Memory B cell (primary cell): ENCODE data around the gene OR6Q1.

Source experiments
- ATAC-seq: fragments of 150-1000 bp; cut with Tn5 transposase; 2 replicates; pipeline ENCODE4 v1.10.0; 2021; ENCODE audit warnings: low read depth, mild to moderate bottlenecking, moderate library complexity
- DNase-seq, 2 donors: peaks; one replicate each; pipeline ENCODE4 v3.0.0; 2022; ENCODE audit warnings: low spot score in 2 of 2
- H3K27ac Mint-ChIP-seq: one replicate; pipeline ENCODE4 v1.8.0; 2022; ENCODE audit warnings: mild to moderate bottlenecking, moderate library complexity, mixed read lengths
- H3K27me3 Mint-ChIP-seq: one replicate; pipeline ENCODE4 v1.8.0; 2022; ENCODE audit warnings: mixed read lengths
- H3K36me3 Mint-ChIP-seq: one replicate; pipeline ENCODE4 v1.8.0; 2022; ENCODE audit warnings: mild to moderate bottlenecking, mixed read lengths
- H3K4me1 Mint-ChIP-seq: one replicate; pipeline ENCODE4 v1.8.0; 2022; ENCODE audit warnings: mixed read lengths
- H3K4me3 Mint-ChIP-seq: one replicate; pipeline ENCODE4 v1.8.0; 2022; ENCODE audit warnings: mild to moderate bottlenecking, moderate library complexity, mixed read lengths
- H3K9me3 Mint-ChIP-seq: one replicate; pipeline ENCODE4 v1.8.0; 2022; ENCODE audit warnings: mixed read lengths

Gene OR6Q1

GRCh38 chr11:58028687-58029411 lies 1.9 kb upstream of the OR6Q1 start:
- DNase-seq (no peak), ATAC-seq (no peak)
- H3K36me3 Mint-ChIP-seq = no peaks in the 10 kb centered on the region
- H3K9me3 Mint-ChIP-seq = peaks cover 1% of the 10 kb centered on the region
- H3K27me3 Mint-ChIP-seq = peaks cover 7% of the 10 kb centered on the region
- no peak overlapping the region for H3K27ac Mint-ChIP-seq
- no peak overlapping the region for H3K4me3 Mint-ChIP-seq
- H3K4me1 Mint-ChIP-seq = no peaks in the 10 kb centered on the region

- Mint-ChIP-seq H3K36me3 (no peaks in the 10 kb centered on the region), H3K4me3 (no peak overlapping the region), H3K4me1 (no peaks in the 10 kb centered on the region), H3K9me3 (peaks cover 10% of the 10 kb centered on the region), H3K27ac (no peak overlapping the region), H3K27me3 (peaks cover 2% of the 10 kb centered on the region)
- DNase-seq (no peak), ATAC-seq (no peak)
Measured at GRCh38 chr11:58034471-58034870, 3.7 kb downstream of the OR6Q1 start.

GRCh38 chr11:58039589-58039988 lies 8.8 kb downstream of the OR6Q1 start:
- Mint-ChIP-seq H3K27me3 (peaks cover 2% of the 10 kb centered on the region), H3K4me1 (no peaks in the 10 kb centered on the region), H3K27ac (no peak overlapping the region), H3K36me3 (no peaks in the 10 kb centered on the region), H3K9me3 (peaks cover 8% of the 10 kb centered on the region), H3K4me3 (no peak overlapping the region)
- DNase-seq (no peak), ATAC-seq (no peak)

GRCh38 chr11:58043379-58043778 lies 12.6 kb downstream of the OR6Q1 start:
- Mint-ChIP-seq H3K36me3 (no peaks in the 10 kb centered on the region), H3K4me3 (no peak overlapping the region), H3K4me1 (no peaks in the 10 kb centered on the region), H3K27ac (no peak overlapping the region), H3K9me3 (no peaks in the 10 kb centered on the region), H3K27me3 (peaks cover 5% of the 10 kb centered on the region)
- ATAC-seq (no peak), DNase-seq (no peak)

GRCh38 chr11:58046231-58046630 lies 15.5 kb downstream of the OR6Q1 start:
- H3K4me1 Mint-ChIP-seq = no peaks in the 10 kb centered on the region
- peaks cover 5% of the 10 kb centered on the region for H3K27me3 Mint-ChIP-seq
- no peaks in the 10 kb centered on the region for H3K36me3 Mint-ChIP-seq
- no peaks in the 10 kb centered on the region for H3K9me3 Mint-ChIP-seq
- no peak overlapping the region for H3K4me3 Mint-ChIP-seq
- H3K27ac Mint-ChIP-seq = no peak overlapping the region
- no peak for DNase-seq
- no peak for ATAC-seq

- Mint-ChIP-seq H3K9me3 (no peaks in the 10 kb centered on the region), H3K27me3 (peaks cover 5% of the 10 kb centered on the region), H3K36me3 (no peaks in the 10 kb centered on the region), H3K27ac (no peak overlapping the region), H3K4me3 (no peak overlapping the region), H3K4me1 (no peaks in the 10 kb centered on the region)
- ATAC-seq (no peak), DNase-seq (no peak)
Measured at GRCh38 chr11:58047818-58048217, 17.1 kb downstream of the OR6Q1 start.

GRCh38 chr11:58055806-58056401 lies 25.2 kb downstream of the OR6Q1 start:
- no peak overlapping the region for H3K27ac Mint-ChIP-seq
- no peak for ATAC-seq
- no peak for DNase-seq
- H3K27me3 Mint-ChIP-seq = peaks cover 3% of the 10 kb centered on the region
- peaks cover 5% of the 10 kb centered on the region for H3K9me3 Mint-ChIP-seq
- H3K4me3 Mint-ChIP-seq = no peak overlapping the region
- no peaks in the 10 kb centered on the region for H3K4me1 Mint-ChIP-seq
- no peaks in the 10 kb centered on the region for H3K36me3 Mint-ChIP-seq

GRCh38 chr11:58057481-58057880 lies 26.7 kb downstream of the OR6Q1 start:
- ATAC-seq (no peak), DNase-seq (no peak)
- Mint-ChIP-seq H3K27me3 (peaks cover 3% of the 10 kb centered on the region), H3K27ac (no peak overlapping the region), H3K9me3 (peaks cover 5% of the 10 kb centered on the region), H3K4me1 (no peaks in the 10 kb centered on the region), H3K4me3 (no peak overlapping the region), H3K36me3 (no peaks in the 10 kb centered on the region)

- H3K27me3 Mint-ChIP-seq = peaks cover 3% of the 10 kb centered on the region
- H3K36me3 Mint-ChIP-seq = no peaks in the 10 kb centered on the region
- DNase-seq (no peak), ATAC-seq (no peak)
- H3K27ac Mint-ChIP-seq = no peak overlapping the region
- H3K9me3 Mint-ChIP-seq = peaks cover 5% of the 10 kb centered on the region
- H3K4me3 Mint-ChIP-seq = no peak overlapping the region
- no peaks in the 10 kb centered on the region for H3K4me1 Mint-ChIP-seq
Measured at GRCh38 chr11:58058276-58059006, 27.7 kb downstream of the OR6Q1 start.

- DNase-seq (no peak), ATAC-seq (no peak)
- no peak overlapping the region for H3K4me3 Mint-ChIP-seq
- no peak overlapping the region for H3K27ac Mint-ChIP-seq
- peaks cover 3% of the 10 kb centered on the region for H3K27me3 Mint-ChIP-seq
- no peaks in the 10 kb centered on the region for H3K36me3 Mint-ChIP-seq
- H3K9me3 Mint-ChIP-seq = peaks cover 5% of the 10 kb centered on the region
- no peaks in the 10 kb centered on the region for H3K4me1 Mint-ChIP-seq
Measured at GRCh38 chr11:58059007-58059350, 28.2 kb downstream of the OR6Q1 start.

GRCh38 chr11:58060535-58060934 lies 29.8 kb downstream of the OR6Q1 start:
- peaks cover 4% of the 10 kb centered on the region for H3K9me3 Mint-ChIP-seq

GRCh38 chr11:58060939-58061672 lies 30.4 kb downstream of the OR6Q1 start:
- no peak overlapping the region for H3K27ac Mint-ChIP-seq
- no peaks in the 10 kb centered on the region for H3K36me3 Mint-ChIP-seq
- no peak overlapping the region for H3K4me3 Mint-ChIP-seq
- DNase-seq = no peak
- no peak for ATAC-seq
- H3K9me3 Mint-ChIP-seq = peaks cover 2% of the 10 kb centered on the region
- no peaks in the 10 kb centered on the region for H3K4me1 Mint-ChIP-seq
- peaks cover 8% of the 10 kb centered on the region for H3K27me3 Mint-ChIP-seq

More at GRCh38 chr11:58060535-58060934, 29.8 kb downstream of the OR6Q1 start:
- no peak overlapping the region for H3K27ac Mint-ChIP-seq
- H3K36me3 Mint-ChIP-seq = no peaks in the 10 kb centered on the region
- no peak overlapping the region for H3K4me3 Mint-ChIP-seq
- H3K4me1 Mint-ChIP-seq = no peaks in the 10 kb centered on the region
- H3K27me3 Mint-ChIP-seq = peaks cover 8% of the 10 kb centered on the region
- DNase-seq = no peak
- no peak for ATAC-seq

- Mint-ChIP-seq H3K36me3 (no peaks in the 10 kb centered on the region), H3K27ac (no peak overlapping the region)
Measured at GRCh38 chr11:58061813-58062212, 31.1 kb downstream of the OR6Q1 start.

GRCh38 chr11:58067685-58068084 lies 36.9 kb downstream of the OR6Q1 start:
- Mint-ChIP-seq H3K36me3 (no peaks in the 10 kb centered on the region), H3K4me3 (no peak overlapping the region), H3K27me3 (peaks cover 7% of the 10 kb centered on the region), H3K9me3 (peaks cover 3% of the 10 kb centered on the region), H3K27ac (no peak overlapping the region), H3K4me1 (no peaks in the 10 kb centered on the region)
- DNase-seq = no peak
- no peak for ATAC-seq

More at GRCh38 chr11:58061813-58062212, 31.1 kb downstream of the OR6Q1 start:
- no peak overlapping the region for H3K4me3 Mint-ChIP-seq
- H3K9me3 Mint-ChIP-seq = no peaks in the 10 kb centered on the region
- ATAC-seq = no peak
- peaks cover 8% of the 10 kb centered on the region for H3K27me3 Mint-ChIP-seq
- DNase-seq = no peak
- H3K4me1 Mint-ChIP-seq = no peaks in the 10 kb centered on the region
